COLO668 (cell line): Measurements from ENCODE around the gene QARS1.

Source experiments
- DNase-seq: peaks from one replicate; lab custom pipeline; 2025; ENCODE audit not compliant: unreplicated experiment; lab: John Stamatoyannopoulos, UW

Gene QARS1

GRCh38 chr3:49054344-49054862 is 50.2 kb downstream of the QARS1 start:
- no peak for DNase-seq

- no peak for DNase-seq
These were observed 51.0 kb downstream of the QARS1 start for GRCh38 chr3:49053543-49053942.
